B cell (primary cell): ENCODE data around the gene IMP3. TPM values are rescaled to one million over a fixed set of nuclear protein-coding genes. Genes with fewer than 3 reads are reported as not detected.

ENCODE experiments used
- ATAC-seq: fragments of 200-7000 bp; cut with Tn5 transposase; one replicate; pipeline ENCODE4 v1.10.0; 2021; ENCODE audit warnings: low read depth, mild to moderate bottlenecking, moderate number of reproducible peaks, moderate library complexity
- CTCF ChIA-PET: fragments of 350-600 bp; sonication (Branson Sonifier 250); formaldehyde crosslinking; loops from one replicate; lab custom pipeline; 2021; ENCODE audit warnings: antibody characterized with exemption, inconsistent platforms; lab: Charles Lee
- POLR2A ChIA-PET: fragments of 350-600 bp; sonication (Branson Sonifier 250); formaldehyde crosslinking; loops from one replicate; lab custom pipeline; 2021; ENCODE audit warnings: antibody characterized with exemption; lab: Charles Lee
- DNase-seq: peaks from one replicate; pipeline ENCODE4 v3.0.0; 2013
- H2AFZ ChIP-seq: 2 replicates; pipeline ENCODE4 v1.6.1; 2012; ENCODE audit warnings: mild to moderate bottlenecking, low read depth, low read length; ENCODE audit not compliant: insufficient read depth, poor library complexity, severe bottlenecking
- H3K27ac ChIP-seq, 2 donors: 1 replicate in 1 of 2; 2 replicates in 1 of 2; pipeline ENCODE4 v1.5.1; 2012 to 2013; ENCODE audit warnings: low read length in 2 of 2, mild to moderate bottlenecking in 2 of 2, moderate library complexity in 1 of 2
- H3K27me3 ChIP-seq, 4 experiments: fragments of 200-600 bp in 1 of 4; sonication (generic) in 1 of 4; replicated peaks in 1 of 4; 1 replicate in 2 of 4; 2 replicates in 2 of 4; pipeline versions ENCODE4 v1.6.1 to v1.7.0; 2013 to 2016; ENCODE audit warnings: low read length in 3 of 4, mild to moderate bottlenecking in 2 of 4, mixed read lengths in 1 of 4, moderate library complexity in 1 of 4; ENCODE audit not compliant: insufficient read depth in 4 of 4, control insufficient read depth in 3 of 4; ENCODE audit errors: control extremely low read depth in 1 of 4
- H3K36me3 ChIP-seq, 2 experiments: replicated peaks in 1 of 2; 1 replicate in 1 of 2; 2 replicates in 1 of 2; pipeline versions ENCODE4 v1.6.1 to v1.7.1; 2013; ENCODE audit warnings: low read length in 1 of 2; ENCODE audit not compliant: insufficient read depth in 2 of 2, control insufficient read depth in 1 of 2; ENCODE audit errors: control extremely low read depth in 1 of 2, extremely low read depth in 1 of 2
- H3K4me1 ChIP-seq, 2 donors: fragments of 200-600 bp in 1 of 2; sonication (generic) in 1 of 2; 1 replicate in 1 of 2; 2 replicates in 1 of 2; pipeline versions ENCODE4 v1.5.1 to v1.6.1; 2013 to 2017; ENCODE audit warnings: low read length in 2 of 2; ENCODE audit not compliant: control insufficient read depth in 2 of 2, insufficient read depth in 2 of 2
- H3K4me2 ChIP-seq: replicated peaks from 2 replicates; pipeline ENCODE3; 2012; ENCODE audit warnings: mild to moderate bottlenecking, low read depth, low read length; ENCODE audit not compliant: poor library complexity, severe bottlenecking
- H3K4me3 ChIP-seq, 5 experiments: fragments of 200-600 bp in 1 of 5; sonication (generic) in 1 of 5; 1 replicate in 3 of 5; 2 replicates in 2 of 5; pipeline versions ENCODE4 v1.5.1 to v1.7.0; 2011 to 2016; ENCODE audit warnings: low read length in 4 of 5, mild to moderate bottlenecking in 4 of 5, low read depth in 2 of 5, control low read depth in 1 of 5, moderate library complexity in 1 of 5; ENCODE audit not compliant: insufficient read depth in 1 of 5; ENCODE audit errors: control extremely low read depth in 1 of 5, extremely low read depth in 1 of 5
- H3K79me2 ChIP-seq: fragments of 200-600 bp; sonication (generic); one replicate; pipeline ENCODE4 v1.6.0; 2016; ENCODE audit warnings: low read length; ENCODE audit not compliant: control insufficient read depth, insufficient read depth
- H3K9ac ChIP-seq: fragments of 200-600 bp; sonication (generic); 2 replicates; pipeline ENCODE4 v1.6.1; 2017; ENCODE audit warnings: mild to moderate bottlenecking, low read length, moderate library complexity
- H3K9me3 ChIP-seq, 3 donors: one replicate each; pipeline versions ENCODE4 v1.6.1 to v1.7.1; 2013; ENCODE audit warnings: low read length in 2 of 3; ENCODE audit not compliant: control insufficient read depth in 2 of 3, insufficient read depth in 1 of 3; ENCODE audit errors: control extremely low read depth in 1 of 3
- H4K20me1 ChIP-seq: 2 replicates; pipeline ENCODE4 v1.6.0; 2012; ENCODE audit warnings: mild to moderate bottlenecking, low read length; ENCODE audit not compliant: insufficient read depth, control insufficient read depth, poor library complexity, severe bottlenecking
- H3K27ac Mint-ChIP-seq: one replicate; pipeline ENCODE4 v1.8.0; 2021; ENCODE audit warnings: mixed read lengths
- H3K27me3 Mint-ChIP-seq: one replicate; pipeline ENCODE4 v1.8.0; 2021; ENCODE audit warnings: mixed read lengths
- H3K4me1 Mint-ChIP-seq: one replicate; pipeline ENCODE4 v1.8.0; 2021; ENCODE audit warnings: mixed read lengths
- H3K4me3 Mint-ChIP-seq: one replicate; pipeline ENCODE4 v1.8.0; 2021; ENCODE audit warnings: mixed read lengths
- H3K9me3 Mint-ChIP-seq: one replicate; pipeline ENCODE4 v1.8.0; 2022; ENCODE audit warnings: mixed read lengths; ENCODE audit not compliant: insufficient read depth
- CTCF ChIP-seq: fragments of 200-600 bp; IDR thresholded peaks from one replicate; pipeline ENCODE4 v1.8.0; 2022; ENCODE audit warnings: antibody characterized with exemption, mild to moderate bottlenecking
- EZH2 ChIP-seq: IDR thresholded peaks from 2 replicates; pipeline ENCODE4 v1.6.1; 2012; ENCODE audit warnings: borderline replicate concordance, low read depth, mild to moderate bottlenecking, moderate library complexity, low read length; ENCODE audit not compliant: insufficient read depth, poor library complexity, severe bottlenecking
- WGBS: methylation state at CpG from one replicate; pipeline ENCODE4 v1.1.5; 2013; ENCODE audit warnings: missing lambda C conversion rate; ENCODE audit not compliant: insufficient coverage; 5-methylcytosine and 5-hydroxymethylcytosine counted together
- intact Hi-C: fragments of 100-400 bp; cut with micrococcal nuclease; formaldehyde crosslinking; loops from one replicate; pipeline ENCODE4 v1.10.0; 2022
- polyA plus RNA-seq: library from polyadenylated mRNA; depleted of rRNA; stranded (reverse); fragments of >200 nt; gene quantifications from 2 replicates; pipeline ENCODE4 v1.2.3, GENCODE V29; 2012
- total RNA-seq, 2 donors: library from RNA; stranded (reverse); fragments of 120-200 nt in 1 of 2; gene quantifications; 1 replicate in 1 of 2; 2 replicates in 1 of 2; pipeline versions ENCODE4 v1.2.3 to v1.2.4, GENCODE V29; 2013 to 2022

IMP3 gene
- total and polyA plus RNA-seq, 2 donors (not counting 1 experiment from before 2014, with no cell fraction given) = 60.8 to 85.1 TPM

- H3K4me3 Mint-ChIP-seq = peak within 1 kb of the TSS; percentile 89
- H3K9me3 ChIP-seq = peaks cover 0 to 4% (median 0%) of the 10 kb centered on the region in 3 donors
- peak within 1 kb of the TSS; percentile 77 for H3K9ac ChIP-seq
- H3K4me1 ChIP-seq = peaks cover 15 to 17% of the 10 kb centered on the region in 2 donors
- H3K27ac Mint-ChIP-seq = no peak within 1 kb of the TSS
- H3K79me2 ChIP-seq = no peaks in the 10 kb centered on the region
- peak within 1 kb of the TSS in 1 of 2 donors; percentile 31 for H3K27ac ChIP-seq
- H2AFZ ChIP-seq = peak within 1 kb of the TSS; percentile 87
- peaks cover 14% of the 10 kb centered on the region for H3K27me3 Mint-ChIP-seq
- ChIA-PET POLR2A (interaction anchor here (0.6 to 1.3 kb wide), 4 partner anchors 22 to 280 kb away, joined by 4 to 7 read pairs (median 4); partner anchors contain the start of genes MAN2C1 and SNUPN), CTCF (interaction anchor here (0.9 to 1.6 kb wide), 9 partner anchors 9 to 280 kb away, joined by 3 to 8 read pairs (median 3); partner anchors contain the start of genes MAN2C1 and SNUPN)
- no peak for TF ChIP-seq EZH2
- TF ChIP-seq CTCF = peak; percentile 20
- peak within 1 kb of the TSS; percentile 100 for H3K4me2 ChIP-seq
- WGBS = under 1% methylated on average over 76 of the region's 76 CpGs
- ATAC-seq (peak; percentile 72), DNase-seq (peak; percentile 56)
- H3K4me3 ChIP-seq = peak within 1 kb of the TSS; percentile 40 to 76 (median 65)
- no peaks in the 10 kb centered on the region for H3K9me3 Mint-ChIP-seq
- peaks cover 0 to 28% (median 13%) of the 10 kb centered on the region in 4 experiments for H3K27me3 ChIP-seq
- H3K36me3 ChIP-seq = no peaks in the 10 kb centered on the region
- no peaks in the 10 kb centered on the region for H4K20me1 ChIP-seq
- H3K4me1 Mint-ChIP-seq = peaks cover 13% of the 10 kb centered on the region
- intact Hi-C loops = loop anchor here (10.0 kb wide), 1 partner anchor 623 kb away; the partner anchor contains the start of gene PPCDC
Measured at GRCh38 chr15:75647370-75648155, 7.5 kb upstream of the IMP3 start, which contains the start of gene SNX33. SNX33 (plus strand) TSS chr15:75647912; CDS start chr15:75649103, 1,191 bp downstream.
